ENCODE results near the gene ZNF280B. TPM values are rescaled to one million over a fixed set of nuclear protein-coding genes. Genes with fewer than 3 reads are reported as not detected.
A peak's percentile ranks its signal among the peaks of the same experiment; 100 is the strongest.
"Not testable (repeated sequence)": the region's sequence is repeated elsewhere in the genome, so short reads cannot be mapped to it uniquely, and the experiment has no call there.

Gene ZNF280B
- total RNA-seq, 1 donor: 1.1 TPM

DNA sequence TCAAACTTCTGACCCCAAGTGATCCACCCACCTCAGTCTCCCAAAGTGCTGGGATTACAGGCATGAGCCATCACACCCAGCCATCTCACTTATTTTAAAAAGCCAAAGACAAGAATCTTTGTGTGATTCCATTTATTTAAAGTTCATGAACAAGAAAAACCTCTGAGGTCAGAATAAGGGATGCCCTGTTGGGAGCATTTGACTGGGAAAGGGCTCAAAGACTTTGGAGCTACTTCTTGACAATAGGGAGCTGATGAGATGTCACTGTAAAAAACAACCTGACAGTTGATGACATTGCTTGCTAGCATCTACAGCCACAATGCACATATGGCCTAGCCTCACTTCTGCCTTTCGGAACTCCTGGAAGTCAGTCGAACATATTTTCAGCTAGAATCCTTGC lies 5.1 kb upstream of the ZNF280B start:
- Histone ChIP-seq H3K79me2 (ENCODE audit: insufficient read depth, low read length) (no peaks in the 10 kb centered on the region), H4K20me1 (ENCODE audit: insufficient read depth, low read length) (no peaks in the 10 kb centered on the region), H3K4me2 (ENCODE audit: insufficient read depth, low read length) (no peak overlapping the region), H3K4me3 (ENCODE audit: insufficient read depth, low read length) (no peak overlapping the region), H2AFZ (ENCODE audit: low read length) (no peak overlapping the region), H3K4me1 (ENCODE audit: insufficient read depth, low read length) (no peaks in the 10 kb centered on the region), H3K27ac (ENCODE audit: low read depth, low read length) (no peak overlapping the region), H3K36me3 (ENCODE audit: insufficient read depth, low read length) (no peaks in the 10 kb centered on the region), H3K9me3 (ENCODE audit: low read depth, low read length) (no peaks in the 10 kb centered on the region), H3K27me3 (ENCODE audit: insufficient read depth, low read length) (peaks cover 11% of the 10 kb centered on the region)
- TF ChIP-seq, protein P1, sequence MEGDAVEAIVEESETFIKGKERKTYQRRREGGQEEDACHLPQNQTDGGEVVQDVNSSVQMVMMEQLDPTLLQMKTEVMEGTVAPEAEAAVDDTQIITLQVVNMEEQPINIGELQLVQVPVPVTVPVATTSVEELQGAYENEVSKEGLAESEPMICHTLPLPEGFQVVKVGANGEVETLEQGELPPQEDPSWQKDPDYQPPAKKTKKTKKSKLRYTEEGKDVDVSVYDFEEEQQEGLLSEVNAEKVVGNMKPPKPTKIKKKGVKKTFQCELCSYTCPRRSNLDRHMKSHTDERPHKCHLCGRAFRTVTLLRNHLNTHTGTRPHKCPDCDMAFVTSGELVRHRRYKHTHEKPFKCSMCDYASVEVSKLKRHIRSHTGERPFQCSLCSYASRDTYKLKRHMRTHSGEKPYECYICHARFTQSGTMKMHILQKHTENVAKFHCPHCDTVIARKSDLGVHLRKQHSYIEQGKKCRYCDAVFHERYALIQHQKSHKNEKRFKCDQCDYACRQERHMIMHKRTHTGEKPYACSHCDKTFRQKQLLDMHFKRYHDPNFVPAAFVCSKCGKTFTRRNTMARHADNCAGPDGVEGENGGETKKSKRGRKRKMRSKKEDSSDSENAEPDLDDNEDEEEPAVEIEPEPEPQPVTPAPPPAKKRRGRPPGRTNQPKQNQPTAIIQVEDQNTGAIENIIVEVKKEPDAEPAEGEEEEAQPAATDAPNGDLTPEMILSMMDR (IDR thresholded peaks at IDR 0.05; ENCODE audit: extremely low read depth, low read depth, low read length): no peak
- no peak for DNase-seq (ENCODE audit: insufficient read length, low spot score, missing footprints)

DNA sequence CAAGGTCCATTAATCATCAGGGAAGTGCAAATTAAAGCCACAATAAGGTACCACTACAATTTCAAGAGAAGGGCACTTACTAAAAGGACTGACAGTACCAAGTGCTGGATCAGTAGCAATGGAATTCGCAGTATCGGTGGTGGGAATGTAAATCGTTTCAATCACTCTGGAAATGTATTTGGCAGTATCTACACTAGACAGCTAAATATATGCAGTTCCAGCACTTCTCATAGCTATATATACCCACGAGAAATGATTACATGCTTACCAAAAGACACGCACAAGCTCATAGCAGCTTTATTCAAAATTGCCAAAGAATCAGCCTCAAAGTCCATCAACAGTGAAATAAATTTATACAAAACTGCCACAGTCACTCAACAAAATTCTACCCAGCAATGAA lies 4.4 kb upstream of the ZNF280B start:
- H3K36me3 ChIP-seq (ENCODE audit: insufficient read depth, low read length): no peaks in the 10 kb centered on the region
- no peaks in the 10 kb centered on the region for H4K20me1 ChIP-seq (ENCODE audit: insufficient read depth, low read length)
- no peaks in the 10 kb centered on the region for H3K79me2 ChIP-seq (ENCODE audit: insufficient read depth, low read length)
- H3K27me3 ChIP-seq (ENCODE audit: insufficient read depth, low read length): peaks cover 11% of the 10 kb centered on the region
- H3K27ac ChIP-seq (ENCODE audit: low read depth, low read length): no peak overlapping the region
- H3K4me2 ChIP-seq (ENCODE audit: insufficient read depth, low read length): no peak overlapping the region
- peaks cover 2% of the 10 kb centered on the region for H3K4me1 ChIP-seq (ENCODE audit: insufficient read depth, low read length)
- no peak overlapping the region for H3K4me3 ChIP-seq (ENCODE audit: insufficient read depth, low read length)
- H2AFZ ChIP-seq (ENCODE audit: low read length): no peak overlapping the region
- H3K9me3 ChIP-seq (ENCODE audit: low read depth, low read length): no peaks in the 10 kb centered on the region
- no peak for DNase-seq (ENCODE audit: insufficient read length, low spot score, missing footprints)
- TF ChIP-seq, protein P1 (IDR thresholded peaks at IDR 0.05; ENCODE audit: extremely low read depth, low read depth, low read length): no peak

DNA sequence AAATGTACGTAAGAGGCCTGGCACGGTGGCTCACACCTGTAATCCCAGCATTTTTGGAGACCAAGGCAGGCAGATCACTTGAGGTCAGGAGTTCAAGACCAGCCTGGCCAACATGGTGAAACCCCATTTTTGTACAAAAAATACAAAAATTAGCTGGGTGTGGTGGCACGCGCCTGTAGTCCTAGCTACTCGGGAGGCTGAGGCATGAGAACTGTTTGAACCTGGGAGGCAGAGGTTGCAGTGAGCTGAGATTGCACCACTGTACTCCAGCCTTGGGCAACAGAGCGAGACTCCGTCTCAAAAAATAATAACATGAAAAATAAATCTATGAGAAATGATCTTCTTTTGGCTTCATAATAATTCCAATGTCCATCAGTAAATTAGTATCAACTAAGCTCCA lies 2.3 kb upstream of the ZNF280B start:
- not testable (repeated sequence) for H3K79me2 ChIP-seq (ENCODE audit: insufficient read depth, low read length)

DNA sequence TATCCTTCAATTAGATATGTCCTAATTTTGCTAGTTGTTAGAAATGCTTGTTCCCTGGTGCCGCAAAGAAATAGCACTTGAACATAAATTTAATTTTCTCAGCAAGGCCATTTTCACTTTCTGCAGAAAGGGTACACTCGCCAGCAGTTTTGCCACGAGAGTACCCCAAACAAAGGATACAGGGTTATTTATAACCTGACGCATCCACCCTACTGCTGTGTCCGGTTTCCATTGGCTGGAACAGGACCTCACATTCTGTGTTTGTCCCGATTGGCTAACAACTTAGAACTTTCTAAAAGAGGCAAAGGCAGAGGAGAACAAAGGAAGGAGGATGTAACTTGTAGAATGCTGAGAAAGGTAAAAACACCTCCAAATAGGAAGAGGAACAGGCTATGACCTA lies 1.4 kb upstream of the ZNF280B start:
- not testable (repeated sequence) for H3K4me1 ChIP-seq (ENCODE audit: insufficient read depth, low read length); H3K4me3 ChIP-seq (ENCODE audit: insufficient read depth, low read length); H4K20me1 ChIP-seq (ENCODE audit: insufficient read depth, low read length)

More for the DNA sequence above, 2.3 kb upstream of the ZNF280B start:
- not testable (repeated sequence) for H3K36me3 ChIP-seq (ENCODE audit: insufficient read depth, low read length); H4K20me1 ChIP-seq (ENCODE audit: insufficient read depth, low read length); DNase-seq (ENCODE audit: insufficient read length, low spot score, missing footprints); H3K4me2 ChIP-seq (ENCODE audit: insufficient read depth, low read length); H3K4me3 ChIP-seq (ENCODE audit: insufficient read depth, low read length); H3K4me1 ChIP-seq (ENCODE audit: insufficient read depth, low read length); H3K9me3 ChIP-seq (ENCODE audit: low read depth, low read length); H3K27ac ChIP-seq (ENCODE audit: low read depth, low read length); H2AFZ ChIP-seq (ENCODE audit: low read length)
- peaks cover 11% of the 10 kb centered on the region for H3K27me3 ChIP-seq (ENCODE audit: insufficient read depth, low read length)

DNA sequence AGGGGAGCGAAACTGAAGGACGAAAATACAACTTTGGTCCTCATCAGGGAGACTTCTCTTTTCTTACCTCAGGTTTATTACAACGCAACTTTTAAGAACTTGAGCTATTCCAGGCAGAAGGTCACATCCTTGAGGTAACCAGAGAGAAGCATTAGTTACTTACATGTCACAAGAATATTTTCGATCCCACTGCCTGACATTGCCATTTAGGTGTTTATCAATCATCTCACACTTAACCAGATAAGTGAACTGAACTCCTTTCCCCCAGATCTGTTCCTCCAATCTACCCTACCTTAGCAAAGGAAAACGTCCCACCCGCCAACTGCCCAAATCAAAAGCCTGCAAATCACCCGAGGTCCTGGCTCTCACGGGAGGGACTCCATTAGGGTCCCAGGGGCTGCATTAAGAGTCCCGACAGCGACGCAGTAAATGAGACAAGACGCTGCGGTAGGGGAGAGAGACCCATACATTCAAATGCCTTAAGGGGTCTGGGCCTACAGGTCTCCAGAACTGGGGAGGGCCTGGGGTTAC lies 734 bp downstream of the ZNF280B start:
- H3K27ac ChIP-seq (ENCODE audit: low read depth, low read length): peak overlapping the region; percentile 33
- peak overlapping the region; percentile 88 for H2AFZ ChIP-seq (ENCODE audit: low read length)
- TF ChIP-seq, protein P1 (IDR thresholded peaks at IDR 0.05; ENCODE audit: extremely low read depth, low read depth, low read length): no peak
- H3K9me3 ChIP-seq (ENCODE audit: low read depth, low read length): no peaks in the 10 kb centered on the region
- peak; percentile 48 for DNase-seq (ENCODE audit: insufficient read length, low spot score, missing footprints)
- no peaks in the 10 kb centered on the region for H4K20me1 ChIP-seq (ENCODE audit: insufficient read depth, low read length)
- peak overlapping the region; percentile 79 for H3K4me3 ChIP-seq (ENCODE audit: insufficient read depth, low read length)
- H3K27me3 ChIP-seq (ENCODE audit: insufficient read depth, low read length): peaks cover 4% of the 10 kb centered on the region
- H3K4me1 ChIP-seq (ENCODE audit: insufficient read depth, low read length): peaks cover 4% of the 10 kb centered on the region
- H3K79me2 ChIP-seq (ENCODE audit: insufficient read depth, low read length): no peaks in the 10 kb centered on the region
- peak overlapping the region; percentile 87 for H3K4me2 ChIP-seq (ENCODE audit: insufficient read depth, low read length)
- H3K36me3 ChIP-seq (ENCODE audit: insufficient read depth, low read length): no peaks in the 10 kb centered on the region

More for the DNA sequence above, 1.4 kb upstream of the ZNF280B start:
- not testable (repeated sequence) for H3K27ac ChIP-seq (ENCODE audit: low read depth, low read length); H3K79me2 ChIP-seq (ENCODE audit: insufficient read depth, low read length); DNase-seq (ENCODE audit: insufficient read length, low spot score, missing footprints); H3K36me3 ChIP-seq (ENCODE audit: insufficient read depth, low read length); H2AFZ ChIP-seq (ENCODE audit: low read length); H3K27me3 ChIP-seq (ENCODE audit: insufficient read depth, low read length); H3K9me3 ChIP-seq (ENCODE audit: low read depth, low read length); H3K4me2 ChIP-seq (ENCODE audit: insufficient read depth, low read length)
